DND-41 (cell line): ENCODE results near the gene CLK2.

Experiments
- ATAC-seq: fragments of 200-7000 bp; cut with Tn5 transposase; 3 replicates; pipeline ENCODE4 v1.9.1; 2021; ENCODE audit warnings: low read depth; ENCODE audit not compliant: insufficient read depth
- DNase-seq: peaks from one replicate; pipeline ENCODE4 v3.0.0-alpha.2; 2020
- H2AFZ ChIP-seq: 2 replicates; pipeline ENCODE4 v1.6.0; 2012; ENCODE audit warnings: low read depth, low read length
- H3K27ac ChIP-seq: 2 replicates; pipeline ENCODE4 v1.5.1; 2012; ENCODE audit warnings: low read length, inconsistent platforms
- H3K27me3 ChIP-seq: fragments of 200-600 bp; sonication (generic); 2 replicates; pipeline ENCODE4 v1.6.0; 2012; ENCODE audit warnings: low read length, mild to moderate bottlenecking, inconsistent platforms; ENCODE audit not compliant: insufficient read depth, poor library complexity
- H3K36me3 ChIP-seq: 2 replicates; pipeline ENCODE4 v1.5.1; 2012; ENCODE audit warnings: low read length, inconsistent platforms; ENCODE audit not compliant: insufficient read depth
- H3K4me1 ChIP-seq: 2 replicates; pipeline ENCODE4 v1.5.1; 2012; ENCODE audit warnings: mild to moderate bottlenecking, low read length; ENCODE audit not compliant: insufficient read depth
- H3K4me2 ChIP-seq: 2 replicates; pipeline ENCODE4 v1.6.0; 2012; ENCODE audit warnings: mild to moderate bottlenecking, moderate library complexity, low read length, inconsistent platforms; ENCODE audit not compliant: insufficient read depth
- H3K4me3 ChIP-seq, 2 experiments: fragments of 200-600 bp in 1 of 2; shearing (Covaris generic) in 1 of 2; 2 replicates each; pipeline ENCODE4 v1.5.1; 2012 to 2016; ENCODE audit warnings: inconsistent platforms in 2 of 2, low read length in 2 of 2, mild to moderate bottlenecking in 2 of 2, low read depth in 1 of 2, moderate library complexity in 1 of 2
- H3K79me2 ChIP-seq: 2 replicates; pipeline ENCODE4 v1.6.0; 2012; ENCODE audit warnings: low read length, inconsistent platforms; ENCODE audit not compliant: insufficient read depth
- H3K9ac ChIP-seq: 2 replicates; pipeline ENCODE4 v1.6.0; 2012; ENCODE audit warnings: low read depth, mild to moderate bottlenecking, inconsistent platforms, low read length, moderate library complexity
- H3K9me3 ChIP-seq: 2 replicates; pipeline ENCODE4 v1.5.1; 2012; ENCODE audit warnings: low read length, moderate library complexity, mild to moderate bottlenecking, inconsistent platforms; ENCODE audit not compliant: insufficient read depth, severe bottlenecking
- H4K20me1 ChIP-seq: 2 replicates; pipeline ENCODE4 v1.6.0; 2012; ENCODE audit warnings: low read length; ENCODE audit not compliant: insufficient read depth
- CTCF ChIP-seq: IDR thresholded peaks from 2 replicates; pipeline ENCODE4 v1.5.1; 2012; ENCODE audit warnings: borderline replicate concordance, low read length, moderate library complexity, mild to moderate bottlenecking; ENCODE audit not compliant: poor library complexity, severe bottlenecking; ENCODE audit errors: extremely low read depth
- EZH2 ChIP-seq: IDR thresholded peaks from 3 replicates; pipeline ENCODE4 v1.6.1; 2012; ENCODE audit warnings: borderline replicate concordance, low read depth, mild to moderate bottlenecking, moderate library complexity, low read length, inconsistent platforms; ENCODE audit not compliant: severe bottlenecking

Gene CLK2

GRCh38 chr1:155318082-155318481 is 44.8 kb upstream of the CLK2 start:
- Histone ChIP-seq H3K4me2 (no peak overlapping the region), H3K36me3 (peaks cover 62% of the 10 kb centered on the region), H3K9me3 (no peaks in the 10 kb centered on the region), H3K9ac (no peak overlapping the region), H3K79me2 (peaks cover 19% of the 10 kb centered on the region), H2AFZ (no peak overlapping the region), H3K4me1 (peaks cover 19% of the 10 kb centered on the region), H3K27ac (no peak overlapping the region), H3K27me3 (no peaks in the 10 kb centered on the region), H4K20me1 (peaks cover 18% of the 10 kb centered on the region; the same call in 1 of the 2 replicates), H3K4me3 (no peak overlapping the region)
- TF ChIP-seq EZH2 (no peak), CTCF (no peak)
- ATAC-seq (no peak), DNase-seq (no peak)

DNA sequence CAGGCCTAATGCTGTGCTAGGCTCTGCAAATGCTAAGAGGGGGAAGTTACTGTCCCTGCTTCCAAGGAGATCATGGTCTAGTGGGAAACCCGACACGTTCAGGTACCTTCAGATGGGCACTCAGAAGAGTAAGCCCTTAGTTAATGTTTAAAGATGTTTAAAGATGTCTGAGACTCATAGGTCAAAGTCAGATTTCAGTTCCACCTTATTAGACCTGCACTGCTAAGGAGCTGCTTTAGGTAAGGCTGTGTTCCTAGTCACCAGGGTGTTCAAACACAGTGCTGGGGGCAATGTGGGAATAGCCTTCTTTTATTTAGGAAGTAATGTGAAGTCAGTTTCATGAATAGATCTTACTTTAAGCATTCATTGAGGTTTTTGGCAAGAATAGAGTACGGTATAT is 43.6 kb upstream of the CLK2 start:
- Histone ChIP-seq H3K9me3 (no peaks in the 10 kb centered on the region), H3K79me2 (peaks cover 25% of the 10 kb centered on the region), H3K4me2 (no peak overlapping the region), H2AFZ (no peak overlapping the region), H3K9ac (no peak overlapping the region), H3K4me1 (peaks cover 19% of the 10 kb centered on the region), H3K27me3 (no peaks in the 10 kb centered on the region), H4K20me1 (peaks cover 22% of the 10 kb centered on the region; the same call in 1 of the 2 replicates), H3K36me3 (peaks cover 74% of the 10 kb centered on the region), H3K27ac (no peak overlapping the region), H3K4me3 (no peak overlapping the region)
- DNase-seq (no peak), ATAC-seq (no peak)
- TF ChIP-seq CTCF (no peak), EZH2 (no peak)

GRCh38 chr1:155313261-155313660 is 40.0 kb upstream of the CLK2 start:
- H3K4me2 ChIP-seq: peak overlapping the region; percentile 27; the same call in 1 of the 2 replicates

More at GRCh38 chr1:155313261-155313660, 40.0 kb upstream of the CLK2 start:
- TF ChIP-seq CTCF: no peak
- TF ChIP-seq EZH2: no peak
- Histone ChIP-seq H2AFZ (no peak overlapping the region), H3K4me3 (no peak overlapping the region), H3K27ac (no peak overlapping the region), H3K9ac (no peak overlapping the region), H3K9me3 (no peaks in the 10 kb centered on the region), H3K4me1 (peaks cover 37% of the 10 kb centered on the region), H3K27me3 (no peaks in the 10 kb centered on the region), H3K36me3 (peaks cover 67% of the 10 kb centered on the region), H3K79me2 (peaks cover 58% of the 10 kb centered on the region), H4K20me1 (peaks cover 22% of the 10 kb centered on the region; the same call in 1 of the 2 replicates)
- DNase-seq (no peak), ATAC-seq (no peak)
